K562 (cell line): ENCODE data around the gene STIL. TPM values are rescaled to one million over a fixed set of nuclear protein-coding genes. Genes with fewer than 3 reads are reported as not detected.

Experiments
- AFF1 ChIP-seq, 2 experiments: fragments of 450-650 bp; IDR thresholded peaks; 2 replicates each; pipeline ENCODE4 v1.6.1; 2018; ENCODE audit warnings: mild to moderate bottlenecking in 2 of 2, low read depth in 1 of 2; ENCODE audit not compliant: partially characterized antibody in 2 of 2
- DDX20 ChIP-seq: fragments of 450-650 bp; IDR thresholded peaks from 2 replicates; pipeline ENCODE4 v1.6.1; 2016; ENCODE audit warnings: missing genetic modification characterization, low read depth, mild to moderate bottlenecking, missing compliant biosample characterization, moderate library complexity
- E2F6 ChIP-seq, 2 experiments: IDR thresholded peaks; 2 replicates each; pipeline ENCODE4 v1.6.1; 2011; ENCODE audit warnings: borderline replicate concordance in 1 of 2, control low read depth in 1 of 2, low read depth in 1 of 2, low read length in 1 of 2, mild to moderate bottlenecking in 1 of 2, mixed read lengths in 1 of 2, moderate library complexity in 1 of 2; ENCODE audit not compliant: insufficient read depth in 1 of 2, insufficient read length in 1 of 2, poor library complexity in 1 of 2, severe bottlenecking in 1 of 2; ENCODE audit errors: extremely low read depth in 1 of 2
- GABPA ChIP-seq: fragments of 200-800 bp; sonication (Bioruptor generic); conservative IDR thresholded peaks from 2 replicates; pipeline ENCODE4 v1.6.1; 2016; ENCODE audit warnings: low read depth, missing genetic modification characterization, missing compliant biosample characterization
- GATAD2B ChIP-seq: fragments of 450-650 bp; IDR thresholded peaks from 2 replicates; pipeline ENCODE4 v1.6.1; 2017; ENCODE audit warnings: mild to moderate bottlenecking, borderline replicate concordance
- KAT2B ChIP-seq: IDR thresholded peaks from one replicate; pipeline ENCODE4 v1.6.1; 2012; ENCODE audit warnings: low read depth, mild to moderate bottlenecking, control low read depth, inconsistent platforms, low read length, moderate library complexity
- NCOA1 ChIP-seq: fragments of 450-650 bp; IDR thresholded peaks from 2 replicates; pipeline ENCODE4 v1.6.1; 2016; ENCODE audit warnings: low read depth
- NFIX ChIP-seq: fragments of 250-450 bp; sonication (Bioruptor Pico); IDR thresholded peaks from 2 replicates; pipeline ENCODE4 v1.4.0; 2020; ENCODE audit warnings: low read depth, mild to moderate bottlenecking, moderate library complexity
- RBM15 ChIP-seq: fragments of 200-400 bp; formaldehyde crosslinking; IDR thresholded peaks from 2 replicates; pipeline ENCODE4 v1.6.1; 2018; ENCODE audit warnings: mild to moderate bottlenecking, low read length, moderate library complexity; ENCODE audit not compliant: insufficient read depth
- RFX1 ChIP-seq: fragments of 450-650 bp; IDR thresholded peaks from 2 replicates; pipeline ENCODE4 v1.6.1; 2016; ENCODE audit warnings: mild to moderate bottlenecking, moderate library complexity
- SLC30A9 ChIP-seq: fragments of 250-450 bp; sonication (Bioruptor Pico); IDR thresholded peaks from 2 replicates; pipeline ENCODE4 v1.8.0; 2022; ENCODE audit warnings: mild to moderate bottlenecking, moderate library complexity
- USF2 ChIP-seq: sonication (generic); formaldehyde crosslinking; IDR thresholded peaks from 2 replicates; pipeline ENCODE4 v1.5.0; 2020; ENCODE audit warnings: missing genetic modification reagents
- ZNF184 ChIP-seq: sonication (generic); formaldehyde crosslinking; IDR thresholded peaks from 2 replicates; pipeline ENCODE4 v1.5.0; 2020; ENCODE audit warnings: missing genetic modification reagents
- ZNF507 ChIP-seq: conservative IDR thresholded peaks from 2 replicates; pipeline ENCODE4 v1.6.1; 2017; ENCODE audit warnings: missing genetic modification characterization, missing compliant biosample characterization
- ZNF639 ChIP-seq, 2 experiments: fragments of 200-800 bp in 1 of 2; sonication (Bioruptor generic) in 1 of 2; sonication (generic) in 1 of 2; formaldehyde crosslinking in 1 of 2; IDR thresholded peaks in 1 of 2; conservative IDR thresholded peaks in 1 of 2; 2 replicates each; pipeline versions ENCODE4 v1.5.0 to v1.6.1; 2016 to 2020; ENCODE audit warnings: missing compliant biosample characterization in 1 of 2, missing genetic modification characterization in 1 of 2, missing genetic modification reagents in 1 of 2
- polyA plus RNA-seq, 8 experiments: library from polyadenylated mRNA; depleted of rRNA in 4 of 8; stranded (reverse) in 5 of 8; unstranded in 3 of 8; fragments of >200 nt; fragmentation: Nextera tagmentation in 2 of 8; fragmentation: Illumina TruSeq in 1 of 8; extraction: Ambion mirVana in 2 of 8; extraction: Trizol in 1 of 8; gene quantifications; 2 replicates each; pipeline versions ENCODE4 v1.2.1 to v1.2.3, GENCODE V29; 2011 to 2014; ENCODE audit warnings: inconsistent platforms in 1 of 8, missing spikeins in 1 of 8
- total RNA-seq, 7 experiments: library from RNA; depleted of rRNA in 6 of 7; stranded (reverse); fragments of >200 nt in 6 of 7; fragmentation: Illumina TruSeq in 2 of 7; extraction: Trizol in 2 of 7; gene quantifications; 2 replicates each; pipeline versions ENCODE4 v1.2.1 to v1.2.3, GENCODE V29; 2011 to 2021; ENCODE audit warnings: low replicate concordance in 1 of 7
- TF ChIP-seq, protein P1 (sequence below): fragments of 450-650 bp; IDR thresholded peaks from 2 replicates; pipeline ENCODE4 v1.6.1; 2016; ENCODE audit warnings: missing biosample characterization, missing genetic modification characterization

Gene STIL
- total and polyA plus RNA-seq, 9 of the 15 experiments (the other 6 are each of a cell fraction or from before 2014, with no cell fraction given) = 10.5 to 77.4 (median 39.6) TPM

GRCh38 chr1:47241114-47242113, 72.5 kb downstream of the STIL start (continued):
- TF ChIP-seq E2F6 (IDR thresholded peaks at IDR 0.05; ENCODE audit: borderline replicate concordance in 1 of 2, extremely low read depth in 1 of 2, insufficient read depth in 1 of 2, insufficient read length in 1 of 2, low read depth in 1 of 2, low read length in 1 of 2, poor library complexity in 1 of 2, severe bottlenecking in 1 of 2) (peak in 1 of 2 experiments; percentile 39), KAT2B (no peak), NFIX (no peak), NCOA1 (no peak), SLC30A9 (no peak), RBM15 (no peak), DDX20 (tag) (0 out of 2 replicates have a peak, but pooled peaks have one; percentile 9), USF2 (no peak), GATAD2B (0 out of 2 replicates have a peak, but pooled peaks have one; percentile 75), ZNF639 (CRISPR knock-in tag; conservative IDR thresholded peaks at IDR 0.05 in 1 of 2, IDR thresholded peaks at IDR 0.05 in 1 of 2) (0 out of 4 replicates have a peak, but pooled peaks of 1 of the 2 experiments have one; percentile 18), AFF1 (IDR thresholded peaks at IDR 0.05; ENCODE audit: low read depth in 1 of 2, partially characterized antibody in 2 of 2) (no peak), ZNF184 (CRISPR knock-in tag) (no peak), RFX1 (no peak), GABPA (tag) (peak; percentile 83), ZNF507 (tag) (no peak)
- TF ChIP-seq, protein P1, sequence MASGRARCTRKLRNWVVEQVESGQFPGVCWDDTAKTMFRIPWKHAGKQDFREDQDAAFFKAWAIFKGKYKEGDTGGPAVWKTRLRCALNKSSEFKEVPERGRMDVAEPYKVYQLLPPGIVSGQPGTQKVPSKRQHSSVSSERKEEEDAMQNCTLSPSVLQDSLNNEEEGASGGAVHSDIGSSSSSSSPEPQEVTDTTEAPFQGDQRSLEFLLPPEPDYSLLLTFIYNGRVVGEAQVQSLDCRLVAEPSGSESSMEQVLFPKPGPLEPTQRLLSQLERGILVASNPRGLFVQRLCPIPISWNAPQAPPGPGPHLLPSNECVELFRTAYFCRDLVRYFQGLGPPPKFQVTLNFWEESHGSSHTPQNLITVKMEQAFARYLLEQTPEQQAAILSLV (tag) = no peak
